Myometrial cell (primary cell): ENCODE measurements around the gene BTBD1. TPM values are rescaled to one million over a fixed set of nuclear protein-coding genes. Genes with fewer than 3 reads are reported as not detected.

Experiments
- total RNA-seq: library from RNA; depleted of rRNA; stranded (reverse); fragments of >200 nt; gene quantifications from 2 replicates; pipeline ENCODE4 v1.2.3, GENCODE V29; 2015

Gene BTBD1
- total RNA-seq, result 81.5 and 84.5 TPM in 2 replicates

DNA sequence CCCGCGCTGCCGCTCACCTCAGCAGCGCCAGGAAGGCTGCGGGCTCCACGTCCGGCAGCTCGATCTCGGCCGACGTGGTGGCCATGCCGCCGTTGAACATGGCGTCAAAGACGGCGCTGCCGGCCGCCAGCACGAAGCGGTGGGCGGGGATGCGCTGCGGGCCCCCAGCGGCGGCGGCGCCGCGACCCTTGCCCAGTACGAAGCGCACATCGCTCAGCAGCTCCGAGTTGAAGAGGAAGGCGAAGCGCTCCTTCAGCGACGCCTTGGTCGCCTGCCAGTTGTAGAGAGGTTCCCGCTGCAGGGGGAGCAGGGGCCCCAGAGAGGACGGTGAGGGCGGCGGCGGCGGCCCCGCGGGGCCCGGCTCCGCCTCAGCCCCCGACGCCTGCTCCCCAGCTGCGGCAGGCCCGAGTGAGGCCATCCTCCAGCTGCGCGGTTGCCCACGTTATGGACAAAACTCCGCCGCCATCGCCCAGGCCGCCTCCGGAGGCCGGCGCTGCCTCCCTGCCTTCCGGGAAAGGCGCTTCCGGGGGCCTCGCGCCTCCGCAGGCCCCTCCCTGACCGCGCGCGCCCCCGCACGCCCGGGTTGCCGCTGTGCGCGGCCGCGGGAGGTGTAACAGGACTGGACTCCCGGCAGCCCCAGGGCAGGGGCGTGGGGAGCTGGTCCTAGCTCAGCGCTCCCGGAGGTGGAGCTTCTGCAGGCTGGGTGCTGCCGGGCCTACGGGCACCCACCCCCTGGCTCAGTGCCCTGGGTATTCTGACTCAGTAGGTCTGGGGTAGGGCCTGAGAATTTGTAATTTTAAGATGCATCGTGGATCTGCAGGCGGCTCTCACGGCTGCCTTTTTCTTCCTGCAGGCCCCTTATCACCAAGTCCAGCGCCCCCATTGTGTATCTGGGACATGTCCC lies at the start of gene BTBD1:
BTBD1 (minus strand) TSS at position 519 of the 904 bp plus-strand sequence; CDS start at position 418, 101 bp downstream.

GRCh38 chr15:83106994-83107840 lies 40.2 kb upstream of the BTBD1 start, which contains the start of gene TM6SF1:
TSS of gene TM6SF1 (plus strand) at chr15:83107645. CDS start at chr15:83107681, 36 bp downstream.

GRCh38 chr15:83011271-83012075 lies 55.6 kb downstream of the BTBD1 start, which contains the start of gene C15orf40:
TSS of gene C15orf40 (minus strand) at chr15:83011639. CDS start at chr15:83011607, 32 bp downstream.

DNA sequence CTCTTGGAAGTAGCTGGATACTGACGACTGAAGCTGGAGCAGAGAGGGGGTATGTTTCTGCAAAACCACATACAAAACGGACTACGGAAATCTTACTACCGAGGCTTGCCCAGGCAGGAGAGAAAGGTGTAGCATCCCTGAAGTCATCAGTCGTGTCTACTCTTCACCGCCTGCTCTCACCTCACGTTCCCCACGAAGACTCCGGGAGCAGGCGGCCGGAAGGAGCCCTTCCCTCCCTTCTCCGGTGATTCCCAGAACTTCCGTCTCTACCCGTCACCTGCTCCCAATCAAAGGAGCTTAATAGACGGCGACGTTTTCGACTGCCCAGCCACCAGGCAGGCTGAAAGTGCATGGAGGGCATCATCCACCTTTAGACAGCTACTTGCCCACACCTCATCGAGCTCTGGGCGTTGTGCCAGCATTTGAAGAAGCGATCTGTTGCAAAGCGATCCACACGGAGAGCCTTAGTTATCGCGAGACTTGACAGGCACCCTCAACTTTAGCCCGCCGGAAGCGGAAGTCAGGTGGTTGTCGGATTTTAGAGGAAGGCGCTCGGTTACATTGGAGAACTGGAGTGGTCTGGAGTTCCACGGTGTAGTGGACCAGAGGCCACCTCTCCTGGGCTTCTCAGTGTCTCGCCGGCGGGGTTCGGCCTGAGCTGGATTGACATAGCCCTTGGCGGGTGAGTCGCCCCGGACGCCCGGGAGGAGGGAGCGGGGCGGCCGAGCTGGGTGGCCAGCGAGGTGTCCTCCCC lies 81.2 kb downstream of the BTBD1 start, which contains the start of gene RAMAC:
RAMAC (plus strand) TSS at position 523 of the 754 bp plus-strand sequence. CDS start 2,809 bp downstream, outside the sequence.

Other genes with a start within 250 kb of the BTBD1 start
- gene HOMER2, start 114.5 kb downstream of the BTBD1 start, total RNA-seq, result 1.4 TPM in 1 of 2 replicates, not detected in the other
- 20.2 and 31.7 TPM in 2 replicates for gene RAMAC, start 81.0 kb downstream of the BTBD1 start, total RNA-seq
- 8.3 and 9.5 TPM in 2 replicates for gene C15orf40, start 55.6 kb downstream of the BTBD1 start, total RNA-seq
- gene TM6SF1, start 40.4 kb upstream of the BTBD1 start, total RNA-seq, result 1.2 and 3.4 TPM in 2 replicates
- gene HDGFL3, start 140.6 kb upstream of the BTBD1 start, total RNA-seq, result 25.3 and 28.3 TPM in 2 replicates
- gene BNC1, start 217.4 kb upstream of the BTBD1 start, total RNA-seq, result 4.6 and 8.7 TPM in 2 replicates